Measurements from ENCODE around the gene ONECUT1. TPM values are rescaled to one million over a fixed set of nuclear protein-coding genes. Genes with fewer than 3 reads are reported as not detected.

ONECUT1 gene
- total RNA-seq, 1 experiment from 2014 or later, result 1.3 TPM

- ATAC-seq (no peak), DNase-seq (ENCODE audit: low read depth, low spot score) (no peak)
- Histone ChIP-seq H3K27ac (ENCODE audit: low read depth, low read length) (no peak overlapping the region), H4K20me1 (ENCODE audit: insufficient read depth) (no peaks in the 10 kb centered on the region), H2AFZ (ENCODE audit: low read depth, low read length, poor library complexity, severe bottlenecking) (no peak overlapping the region), H3K4me3 (replicated peaks in 1 of 2; ENCODE audit: low read depth in 1 of 2, low read length in 2 of 2) (no peak overlapping the region), H3K36me3 (ENCODE audit: control insufficient read depth in 1 of 2, insufficient read depth in 2 of 2, low read length in 2 of 2) (no peaks in the 10 kb centered on the region), H3K9me3 (ENCODE audit: control insufficient read depth in 1 of 2, insufficient read depth in 1 of 2, low read depth in 1 of 2, low read length in 2 of 2) (no peaks in the 10 kb centered on the region), H3K4me1 (ENCODE audit: control insufficient read depth in 1 of 2, insufficient read depth in 2 of 2, low read length in 2 of 2) (no peaks in the 10 kb centered on the region), H3K9ac (ENCODE audit: low read length) (no peak overlapping the region), H3K27me3 (ENCODE audit: insufficient read depth, low read length) (peaks cover 18% of the 10 kb centered on the region; the same call in 1 of the 2 replicates), H3K9me2 (ENCODE audit: insufficient read depth) (no peaks in the 10 kb centered on the region), H3K4me2 (ENCODE audit: low read length) (no peak overlapping the region), H3K79me2 (ENCODE audit: insufficient read depth, low read length) (no peaks in the 10 kb centered on the region)
- ChIA-PET POLR2A (no interaction called here), CTCF (no interaction called here), RAD21 (ENCODE audit: low non-redundant PET in 1 of 2, low total read pairs in 2 of 2, uncharacterized antibody in 2 of 2, unreplicated experiment in 2 of 2) (no interaction called here)
- BruUV-seq (replicated peaks), result no TSS peak
- intact Hi-C loops (cut with micrococcal nuclease), result no loop called here
- TF ChIP-seq SIN3A (IDR thresholded peaks at IDR 0.05; ENCODE audit: low read depth) (no peak), RAD21 (IDR thresholded peaks at IDR 0.05; ENCODE audit: low read depth) (no peak), JUND (IDR thresholded peaks at IDR 0.05) (no peak), ZBTB33 (IDR thresholded peaks at IDR 0.05; ENCODE audit: extremely low read depth, insufficient replicate concordance, low read length) (no peak), ATF3 (IDR thresholded peaks at IDR 0.05) (no peak), CBX3 (IDR thresholded peaks at IDR 0.05; ENCODE audit: low read depth) (no peak), EGR1 (IDR thresholded peaks at IDR 0.05; ENCODE audit: low read depth) (no peak), MAX (IDR thresholded peaks at IDR 0.05) (no peak), EZH2 (IDR thresholded peaks at IDR 0.05) (no peak)
Observed at GRCh38 chr15:52805351-52806283, 15.5 kb upstream of the ONECUT1 start.

All from HCT116 (cell line).